PFSK-1 (cell line): ENCODE data around the gene COX19.

Experiments
- FOXP2 ChIP-seq: optimal IDR thresholded peaks from 2 replicates; pipeline ENCODE3; 2011; ENCODE audit warnings: borderline replicate concordance, control low read depth, inconsistent platforms; ENCODE audit not compliant: insufficient read depth; ENCODE audit errors: extremely low read length, extremely low read depth
- SIN3A ChIP-seq: IDR thresholded peaks from 2 replicates; pipeline ENCODE4 v1.6.1; 2012; ENCODE audit warnings: mild to moderate bottlenecking, low read length, moderate library complexity, borderline replicate concordance; ENCODE audit not compliant: insufficient read depth

GRCh38 chr7:1016577-1017531 is 41.5 kb upstream of the COX19 start:
- TF ChIP-seq FOXP2 (no peak), SIN3A (no peak)
